Hepatocyte (in vitro differentiated cells): ENCODE results near the gene PIK3R2. TPM values are rescaled to one million over a fixed set of nuclear protein-coding genes. Genes with fewer than 3 reads are reported as not detected.

Experiments used
- DNase-seq: peaks from one replicate; pipeline ENCODE4 v3.0.0-alpha.2; 2016; ENCODE audit warnings: low spot score
- H2AFZ ChIP-seq: fragments of 200-600 bp; sonication (generic); 2 replicates; pipeline ENCODE4 v1.6.0; 2016; ENCODE audit warnings: antibody characterized with exemption, mild to moderate bottlenecking
- H3K27ac ChIP-seq: fragments of 200-600 bp; sonication (generic); 2 replicates; pipeline ENCODE4 v1.5.1; 2016; ENCODE audit warnings: mild to moderate bottlenecking
- H3K27me3 ChIP-seq: fragments of 200-600 bp; sonication (generic); 2 replicates; pipeline ENCODE4 v1.6.1; 2016
- H3K36me3 ChIP-seq: fragments of 200-600 bp; sonication (generic); replicated peaks from 2 replicates; pipeline ENCODE4 v1.5.1; 2016; ENCODE audit warnings: low read depth; ENCODE audit not compliant: insufficient read depth
- H3K4me1 ChIP-seq: fragments of 200-600 bp; sonication (generic); 2 replicates; pipeline ENCODE4 v1.5.1; 2016; ENCODE audit warnings: mild to moderate bottlenecking, moderate library complexity; ENCODE audit not compliant: insufficient read depth
- H3K4me2 ChIP-seq: fragments of 200-600 bp; sonication (generic); 2 replicates; pipeline ENCODE4 v1.6.0; 2016
- H3K4me3 ChIP-seq: fragments of 200-600 bp; sonication (generic); 2 replicates; pipeline ENCODE4 v1.5.1; 2016; ENCODE audit warnings: mild to moderate bottlenecking
- H3K79me2 ChIP-seq: fragments of 200-600 bp; sonication (generic); 2 replicates; pipeline ENCODE4 v1.6.0; 2017; ENCODE audit warnings: mild to moderate bottlenecking
- H3K9me2 ChIP-seq: fragments of 200-600 bp; sonication (generic); replicated peaks from 2 replicates; pipeline ENCODE4 v1.6.0; 2017; ENCODE audit warnings: mild to moderate bottlenecking; ENCODE audit not compliant: insufficient read depth
- H3K9me3 ChIP-seq: fragments of 200-600 bp; sonication (generic); 2 replicates; pipeline ENCODE4 v1.5.1; 2016; ENCODE audit warnings: low read depth, mild to moderate bottlenecking
- H4K20me1 ChIP-seq: fragments of 200-600 bp; sonication (generic); 2 replicates; pipeline ENCODE4 v1.6.0; 2016; ENCODE audit warnings: mild to moderate bottlenecking; ENCODE audit not compliant: insufficient read depth, poor library complexity, severe bottlenecking
- EZH2 ChIP-seq: fragments of 200-600 bp; sonication (generic); IDR thresholded peaks from 2 replicates; pipeline ENCODE4 v1.6.1; 2016; ENCODE audit warnings: antibody characterized with exemption, mild to moderate bottlenecking, borderline replicate concordance
- EZH2phosphoT487 ChIP-seq: fragments of 200-600 bp; sonication (generic); IDR thresholded peaks from one replicate; pipeline ENCODE4 v1.6.1; 2018; ENCODE audit warnings: antibody characterized with exemption, mild to moderate bottlenecking, low read depth, moderate library complexity; ENCODE audit not compliant: unreplicated experiment, severe bottlenecking
- WGBS: methylation state at CpG from one replicate; pipeline ENCODE4 v1.1.6; 2016; ENCODE audit warnings: low lambda C conversion rate; ENCODE audit errors: missing lambda C conversion rate; 5-methylcytosine and 5-hydroxymethylcytosine counted together
- polyA plus RNA-seq: library from polyadenylated mRNA; unstranded; fragments of >200 nt; fragmentation: Nextera tagmentation; extraction: Ambion mirVana; gene quantifications from 2 replicates; pipeline ENCODE4 v1.2.1, GENCODE V29; 2016
- total RNA-seq: library from RNA; depleted of rRNA; stranded (reverse); fragments of >200 nt; gene quantifications from 2 replicates; pipeline ENCODE4 v1.2.3, GENCODE V29; 2014
- TF ChIP-seq, protein P1 (sequence below): fragments of 200-600 bp; sonication (generic); IDR thresholded peaks from 2 replicates; pipeline ENCODE4 v1.5.1; 2016; ENCODE audit warnings: antibody characterized with exemption, mild to moderate bottlenecking; ENCODE audit not compliant: poor library complexity

The PIK3R2 gene
- total and polyA plus RNA-seq, 2 experiments from 2014 or later: 29.9 to 52.2 TPM

DNA sequence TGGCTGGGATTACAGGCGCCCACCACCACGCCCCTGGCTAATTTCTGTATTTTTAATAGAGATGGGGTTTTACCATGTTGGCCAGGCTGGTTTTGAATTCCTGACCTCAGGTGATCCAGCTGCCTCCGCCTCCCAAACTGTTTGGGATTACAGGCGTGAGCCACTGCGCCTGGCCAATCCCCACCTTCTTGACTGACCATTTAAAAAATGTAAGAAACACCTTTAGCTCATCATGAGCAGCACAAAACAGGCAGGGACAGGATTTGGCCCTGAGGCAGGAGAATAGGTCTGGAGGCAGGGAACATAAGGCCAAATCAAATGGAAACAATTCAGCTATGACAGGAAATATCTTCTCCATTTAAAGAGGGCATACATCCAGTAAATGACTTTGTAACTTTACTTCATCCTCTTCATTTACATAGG, 38.7 kb downstream of the PIK3R2 start:
- Histone ChIP-seq H3K27ac (peak overlapping the region; percentile 88), H3K9me3 (no peaks in the 10 kb centered on the region), H3K79me2 (no peaks in the 10 kb centered on the region), H3K4me3 (no peak overlapping the region), H2AFZ (no peak overlapping the region), H3K4me2 (peak overlapping the region; percentile 74), H3K36me3 (no peaks in the 10 kb centered on the region), H3K27me3 (no peaks in the 10 kb centered on the region), H3K4me1 (peaks cover 10% of the 10 kb centered on the region), H3K9me2 (no peaks in the 10 kb centered on the region), H4K20me1 (no peaks in the 10 kb centered on the region)
- TF ChIP-seq, protein P1, sequence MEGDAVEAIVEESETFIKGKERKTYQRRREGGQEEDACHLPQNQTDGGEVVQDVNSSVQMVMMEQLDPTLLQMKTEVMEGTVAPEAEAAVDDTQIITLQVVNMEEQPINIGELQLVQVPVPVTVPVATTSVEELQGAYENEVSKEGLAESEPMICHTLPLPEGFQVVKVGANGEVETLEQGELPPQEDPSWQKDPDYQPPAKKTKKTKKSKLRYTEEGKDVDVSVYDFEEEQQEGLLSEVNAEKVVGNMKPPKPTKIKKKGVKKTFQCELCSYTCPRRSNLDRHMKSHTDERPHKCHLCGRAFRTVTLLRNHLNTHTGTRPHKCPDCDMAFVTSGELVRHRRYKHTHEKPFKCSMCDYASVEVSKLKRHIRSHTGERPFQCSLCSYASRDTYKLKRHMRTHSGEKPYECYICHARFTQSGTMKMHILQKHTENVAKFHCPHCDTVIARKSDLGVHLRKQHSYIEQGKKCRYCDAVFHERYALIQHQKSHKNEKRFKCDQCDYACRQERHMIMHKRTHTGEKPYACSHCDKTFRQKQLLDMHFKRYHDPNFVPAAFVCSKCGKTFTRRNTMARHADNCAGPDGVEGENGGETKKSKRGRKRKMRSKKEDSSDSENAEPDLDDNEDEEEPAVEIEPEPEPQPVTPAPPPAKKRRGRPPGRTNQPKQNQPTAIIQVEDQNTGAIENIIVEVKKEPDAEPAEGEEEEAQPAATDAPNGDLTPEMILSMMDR: no peak
- TF ChIP-seq EZH2 (no peak), EZH2phosphoT487 (no peak)
- DNase-seq: no peak
- 77% methylated on average over 5 of the region's 5 CpGs for WGBS

DNA sequence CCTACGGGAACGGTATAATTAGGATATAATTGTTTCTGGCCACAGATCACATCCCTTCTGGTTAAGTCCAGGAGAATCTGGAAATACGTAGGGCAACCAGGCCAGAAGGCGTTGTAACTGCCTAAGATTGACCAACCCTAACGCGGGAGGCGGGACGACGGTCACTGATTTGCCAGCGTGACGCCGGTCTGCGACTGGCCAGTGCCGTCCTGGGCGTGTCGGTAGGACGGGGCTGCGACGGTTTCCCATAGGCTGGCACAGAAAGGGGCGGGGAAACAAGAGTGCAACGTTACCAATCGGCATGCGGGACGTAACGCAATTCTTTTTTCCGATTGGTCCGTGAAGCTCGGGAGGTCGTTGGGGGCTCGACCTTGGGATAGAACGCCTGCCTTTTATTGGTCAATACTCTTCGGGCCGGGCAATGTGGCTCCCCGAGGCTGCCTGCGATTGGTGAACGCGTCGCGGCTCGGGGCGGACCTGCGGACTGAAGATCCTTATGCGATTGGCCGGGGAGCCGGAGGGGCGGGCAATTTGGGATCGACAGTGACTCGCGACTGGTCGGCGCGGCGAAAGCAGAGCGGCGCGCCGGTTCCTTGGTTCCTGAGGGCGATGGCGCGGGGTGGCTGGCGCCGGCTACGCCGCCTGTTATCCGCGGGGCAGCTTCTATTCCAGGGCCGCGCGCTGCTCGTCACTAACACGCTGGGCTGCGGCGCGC, 39.9 kb downstream of the PIK3R2 start, which contains the start of gene MPV17L2:
MPV17L2 (plus strand) TSS at position 546 of the 715 bp plus-strand sequence; CDS start at position 610, 64 bp downstream.
- 2% methylated on average over 73 of the region's 74 CpGs for WGBS
- peak within 1 kb of the TSS; percentile 25 for H3K4me3 ChIP-seq
- peak within 1 kb of the TSS; percentile 88 for H3K27ac ChIP-seq
- DNase-seq: peak; percentile 100
- peak within 1 kb of the TSS; percentile 98 for H3K4me2 ChIP-seq
- H3K9me3 ChIP-seq: no peaks in the 10 kb centered on the region
- H3K79me2 ChIP-seq: no peaks in the 10 kb centered on the region
- peak within 1 kb of the TSS; percentile 12 for H2AFZ ChIP-seq
- TF ChIP-seq, protein P1: no peak
- TF ChIP-seq EZH2phosphoT487 (no peak), EZH2 (no peak)
- no peaks in the 10 kb centered on the region for H4K20me1 ChIP-seq
- no peaks in the 10 kb centered on the region for H3K36me3 ChIP-seq
- no peaks in the 10 kb centered on the region for H3K9me2 ChIP-seq
- H3K27me3 ChIP-seq: no peaks in the 10 kb centered on the region
- peaks cover 10% of the 10 kb centered on the region for H3K4me1 ChIP-seq

DNA sequence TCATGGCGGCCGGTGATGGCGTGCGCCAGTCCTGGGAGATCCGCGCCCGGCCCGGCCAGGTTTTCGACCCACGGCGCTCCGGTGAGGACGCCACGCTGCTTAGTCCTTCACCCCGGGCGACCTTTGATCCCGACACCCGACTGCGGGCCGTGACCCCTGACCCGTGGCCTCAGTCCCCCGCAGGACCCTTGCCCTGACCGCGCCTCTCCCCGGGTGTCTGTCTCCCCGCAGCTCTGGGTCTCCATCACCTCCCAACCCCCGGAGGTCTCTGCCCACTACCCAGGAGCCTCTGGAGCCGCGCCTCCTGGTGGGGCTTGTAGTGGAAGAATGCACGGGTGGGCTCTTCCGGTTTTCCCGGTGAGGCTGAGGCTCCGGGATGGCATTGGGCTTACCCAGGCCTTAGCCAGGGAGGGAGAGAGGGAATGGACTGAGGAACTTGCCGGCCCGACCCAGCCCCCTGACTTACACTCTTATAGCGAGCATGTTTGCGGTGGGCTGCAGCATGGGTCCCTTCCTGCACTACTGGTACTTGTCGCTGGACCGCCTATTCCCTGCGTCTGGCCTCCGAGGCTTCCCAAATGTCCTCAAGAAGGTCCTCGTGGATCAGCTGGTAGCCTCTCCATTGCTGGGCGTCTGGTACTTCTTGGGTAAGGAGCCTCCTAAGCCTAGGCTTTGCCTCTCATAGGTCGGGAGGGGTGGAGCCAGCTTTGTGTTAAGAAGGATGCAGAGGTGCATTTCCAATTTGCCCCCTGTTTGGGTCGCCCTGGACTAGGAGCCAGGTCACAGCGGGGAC, 40.6 kb downstream of the PIK3R2 start:
- Histone ChIP-seq H2AFZ (peak overlapping the region; percentile 0), H3K4me1 (peaks cover 10% of the 10 kb centered on the region), H4K20me1 (no peaks in the 10 kb centered on the region), H3K27ac (peak overlapping the region; percentile 41), H3K9me3 (no peaks in the 10 kb centered on the region), H3K36me3 (no peaks in the 10 kb centered on the region), H3K9me2 (no peaks in the 10 kb centered on the region), H3K4me2 (peak overlapping the region; percentile 98), H3K27me3 (no peaks in the 10 kb centered on the region), H3K4me3 (peak overlapping the region; percentile 25), H3K79me2 (no peaks in the 10 kb centered on the region)
- no peak for DNase-seq
- 6% methylated on average over 45 of the region's 46 CpGs for WGBS
- TF ChIP-seq, protein P1: no peak
- TF ChIP-seq EZH2 (no peak), EZH2phosphoT487 (no peak)
